WTC11 (cell line): Measurements from ENCODE around the gene CDC16. TPM values are rescaled to one million over a fixed set of nuclear protein-coding genes. Genes with fewer than 3 reads are reported as not detected.
A peak's percentile ranks its signal among the peaks of the same experiment; 100 is the strongest.

Source experiments
- ATAC-seq: fragments of 200-7000 bp; cut with Tn5 transposase; 2 replicates; pipeline ENCODE4 v1.10.0; 2021; ENCODE audit warnings: mild to moderate bottlenecking, moderate library complexity
- CTCF ChIA-PET: fragments of 300-600 bp; sonication (Branson Sonifier 250); formaldehyde crosslinking; loops from one replicate; lab custom pipeline; 2021; ENCODE audit warnings: antibody characterized with exemption; lab: Charles Lee
- POLR2A ChIA-PET: fragments of 350-600 bp; sonication (Branson Sonifier 250); formaldehyde crosslinking; loops from one replicate; lab custom pipeline; 2021; ENCODE audit warnings: antibody characterized with exemption; lab: Charles Lee
- DNase-seq: peaks from one replicate; pipeline ENCODE4 v3.0.0; 2021; ENCODE audit warnings: low spot score
- H3K27ac Mint-ChIP-seq: 2 replicates; pipeline ENCODE4 v1.8.0; 2021; ENCODE audit warnings: mixed read lengths
- H3K27me3 Mint-ChIP-seq: 2 replicates; pipeline ENCODE4 v1.8.0; 2021; ENCODE audit warnings: low read depth, mild to moderate bottlenecking, moderate library complexity, mixed read lengths
- H3K36me3 Mint-ChIP-seq: 2 replicates; pipeline ENCODE4 v1.8.0; 2021; ENCODE audit warnings: mixed read lengths
- H3K4me1 Mint-ChIP-seq: 2 replicates; pipeline ENCODE4 v1.8.0; 2022; ENCODE audit warnings: mixed read lengths
- H3K4me3 Mint-ChIP-seq: 2 replicates; pipeline ENCODE4 v1.8.0; 2021; ENCODE audit warnings: mild to moderate bottlenecking, moderate library complexity, mixed read lengths
- H3K9me3 Mint-ChIP-seq: 2 replicates; pipeline ENCODE4 v1.8.0; 2021; ENCODE audit warnings: mixed read lengths
- FOXJ3 ChIP-seq: sonication (generic); formaldehyde crosslinking; IDR thresholded peaks from 2 replicates; pipeline ENCODE4 v1.9.0; 2021; ENCODE audit warnings: missing genetic modification reagents, mild to moderate bottlenecking, borderline replicate concordance
- GRHL2 ChIP-seq: fragments of 250-450 bp; sonication (Bioruptor Pico); IDR thresholded peaks from 2 replicates; pipeline ENCODE4 v1.8.0; 2022; ENCODE audit warnings: mild to moderate bottlenecking, moderate library complexity; ENCODE audit not compliant: insufficient replicate concordance, severe bottlenecking
- GTF2I ChIP-seq: fragments of 250-450 bp; sonication (Bioruptor Pico); conservative IDR thresholded peaks from 2 replicates; pipeline ENCODE4 v1.4.0; 2021; ENCODE audit warnings: mild to moderate bottlenecking
- KAT7 ChIP-seq: sonication (generic); formaldehyde crosslinking; IDR thresholded peaks from 2 replicates; pipeline ENCODE4 v1.8.1; 2023; ENCODE audit warnings: missing genetic modification reagents, mild to moderate bottlenecking, borderline replicate concordance
- NR3C1 ChIP-seq: sonication (generic); formaldehyde crosslinking; conservative IDR thresholded peaks from 2 replicates; pipeline ENCODE4 v1.8.1; 2023; ENCODE audit warnings: low read depth, mild to moderate bottlenecking, missing genetic modification reagents
- RELA ChIP-seq: sonication (generic); formaldehyde crosslinking; IDR thresholded peaks from 2 replicates; pipeline ENCODE4 v1.8.1; 2022; ENCODE audit warnings: missing genetic modification reagents, mild to moderate bottlenecking, borderline replicate concordance
- ZNF232 ChIP-seq: sonication (generic); formaldehyde crosslinking; IDR thresholded peaks from 2 replicates; pipeline ENCODE4 v1.8.0; 2022; ENCODE audit warnings: mild to moderate bottlenecking, missing genetic modification reagents
- total RNA-seq: library from RNA; stranded (reverse); gene quantifications from 3 replicates; pipeline ENCODE4 v1.2.3, GENCODE V29; 2021
- TF ChIP-seq, protein P1 (sequence below): sonication (generic); formaldehyde crosslinking; IDR thresholded peaks from 2 replicates; pipeline ENCODE4 v1.8.1; 2022; ENCODE audit warnings: mild to moderate bottlenecking, missing genetic modification reagents, moderate library complexity, borderline replicate concordance
- TF ChIP-seq, protein P2 (sequence below): sonication (generic); formaldehyde crosslinking; IDR thresholded peaks from 2 replicates; pipeline ENCODE4 v1.8.1; 2022; ENCODE audit warnings: low read depth, missing genetic modification reagents, borderline replicate concordance
- TF ChIP-seq, protein P3 (sequence below): sonication (generic); formaldehyde crosslinking; IDR thresholded peaks from 2 replicates; pipeline ENCODE4 v1.8.0; 2022; ENCODE audit warnings: mild to moderate bottlenecking, missing genetic modification reagents
- TF ChIP-seq, protein P4 (sequence below): sonication (generic); formaldehyde crosslinking; IDR thresholded peaks from 2 replicates; pipeline ENCODE4 v1.8.1; 2023; ENCODE audit warnings: mild to moderate bottlenecking, missing genetic modification reagents, moderate library complexity
- TF ChIP-seq, protein P5 (sequence below): sonication (generic); formaldehyde crosslinking; IDR thresholded peaks from 2 replicates; pipeline ENCODE4 v1.8.0; 2022; ENCODE audit warnings: mild to moderate bottlenecking, missing genetic modification reagents
- TF ChIP-seq, protein P6 (sequence below): sonication (generic); formaldehyde crosslinking; IDR thresholded peaks from 2 replicates; pipeline ENCODE4 v1.8.0; 2022; ENCODE audit warnings: mild to moderate bottlenecking, missing genetic modification reagents
- TF ChIP-seq, protein P7 (sequence below): fragments of 250-450 bp; sonication (Bioruptor Pico); IDR thresholded peaks from 2 replicates; pipeline ENCODE4 v1.9.0; 2021; ENCODE audit warnings: mild to moderate bottlenecking, borderline replicate concordance
- TF ChIP-seq, protein P8 (sequence below): sonication (generic); formaldehyde crosslinking; IDR thresholded peaks from 2 replicates; pipeline ENCODE4 v1.8.1; 2022; ENCODE audit warnings: missing genetic modification reagents, borderline replicate concordance
- TF ChIP-seq, protein P9 (sequence below): sonication (generic); formaldehyde crosslinking; IDR thresholded peaks from 2 replicates; pipeline ENCODE4 v1.8.0; 2023; ENCODE audit warnings: missing genetic modification reagents
- TF ChIP-seq, protein P10 (sequence below): sonication (generic); formaldehyde crosslinking; conservative IDR thresholded peaks from 2 replicates; pipeline ENCODE4 v1.8.1; 2022; ENCODE audit warnings: mild to moderate bottlenecking, missing genetic modification reagents

Gene CDC16
- total RNA-seq, 1 experiment from 2014 or later: 73.5 TPM

DNA sequence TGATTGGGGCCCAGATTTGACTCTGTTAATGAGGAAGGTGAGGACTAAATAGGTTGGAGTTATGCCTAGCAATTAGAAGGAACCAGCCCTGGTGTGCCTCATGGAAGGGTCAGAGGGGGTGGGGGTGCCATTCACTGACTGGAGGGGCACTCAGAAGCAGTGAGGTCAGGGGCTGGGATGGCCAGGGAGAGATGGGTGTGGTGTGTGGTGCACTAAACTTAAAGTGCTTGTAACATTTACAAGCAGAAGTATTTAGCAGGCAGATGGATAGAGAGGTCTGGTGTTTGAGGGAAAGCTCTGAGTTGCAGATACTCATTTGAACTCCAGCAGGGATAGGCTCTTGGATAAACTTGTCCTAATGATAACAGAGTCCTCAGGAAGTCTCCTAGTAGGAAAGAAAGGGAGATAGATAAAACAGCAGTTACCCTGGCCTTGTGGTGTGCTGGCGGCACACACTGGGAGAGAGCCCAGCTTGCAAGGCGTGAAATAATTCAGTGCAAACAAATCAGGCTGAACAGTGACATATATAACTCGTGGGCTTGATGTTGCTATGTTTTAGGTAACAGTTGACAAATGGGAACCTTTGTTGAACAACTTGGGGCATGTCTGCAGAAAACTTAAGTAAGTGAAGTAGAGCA is 26.8 kb downstream of the CDC16 start:
- Mint-ChIP-seq H3K36me3 (peaks cover 74% of the 10 kb centered on the region), H3K9me3 (no peaks in the 10 kb centered on the region), H3K27me3 (no peaks in the 10 kb centered on the region), H3K4me1 (peaks cover 23% of the 10 kb centered on the region), H3K27ac (peak overlapping the region; percentile 38; the same call in 1 of the 2 replicates), H3K4me3 (no peak overlapping the region)
- ChIA-PET CTCF (interaction anchor here (1.0 kb wide), 1 partner anchor 9 kb away, joined by 3 read pairs; no protein-coding TSS in a partner anchor), POLR2A (no interaction called here)
- no peak for ATAC-seq
- TF ChIP-seq, protein P1, sequence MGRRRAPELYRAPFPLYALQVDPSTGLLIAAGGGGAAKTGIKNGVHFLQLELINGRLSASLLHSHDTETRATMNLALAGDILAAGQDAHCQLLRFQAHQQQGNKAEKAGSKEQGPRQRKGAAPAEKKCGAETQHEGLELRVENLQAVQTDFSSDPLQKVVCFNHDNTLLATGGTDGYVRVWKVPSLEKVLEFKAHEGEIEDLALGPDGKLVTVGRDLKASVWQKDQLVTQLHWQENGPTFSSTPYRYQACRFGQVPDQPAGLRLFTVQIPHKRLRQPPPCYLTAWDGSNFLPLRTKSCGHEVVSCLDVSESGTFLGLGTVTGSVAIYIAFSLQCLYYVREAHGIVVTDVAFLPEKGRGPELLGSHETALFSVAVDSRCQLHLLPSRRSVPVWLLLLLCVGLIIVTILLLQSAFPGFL (CRISPR knock-in tag): no peak
- no peak for TF ChIP-seq NR3C1 (CRISPR knock-in tag)
- TF ChIP-seq, protein P2, sequence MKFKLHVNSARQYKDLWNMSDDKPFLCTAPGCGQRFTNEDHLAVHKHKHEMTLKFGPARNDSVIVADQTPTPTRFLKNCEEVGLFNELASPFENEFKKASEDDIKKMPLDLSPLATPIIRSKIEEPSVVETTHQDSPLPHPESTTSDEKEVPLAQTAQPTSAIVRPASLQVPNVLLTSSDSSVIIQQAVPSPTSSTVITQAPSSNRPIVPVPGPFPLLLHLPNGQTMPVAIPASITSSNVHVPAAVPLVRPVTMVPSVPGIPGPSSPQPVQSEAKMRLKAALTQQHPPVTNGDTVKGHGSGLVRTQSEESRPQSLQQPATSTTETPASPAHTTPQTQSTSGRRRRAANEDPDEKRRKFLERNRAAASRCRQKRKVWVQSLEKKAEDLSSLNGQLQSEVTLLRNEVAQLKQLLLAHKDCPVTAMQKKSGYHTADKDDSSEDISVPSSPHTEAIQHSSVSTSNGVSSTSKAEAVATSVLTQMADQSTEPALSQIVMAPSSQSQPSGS (CRISPR knock-in tag): no peak
- DNase-seq: no peak

DNA sequence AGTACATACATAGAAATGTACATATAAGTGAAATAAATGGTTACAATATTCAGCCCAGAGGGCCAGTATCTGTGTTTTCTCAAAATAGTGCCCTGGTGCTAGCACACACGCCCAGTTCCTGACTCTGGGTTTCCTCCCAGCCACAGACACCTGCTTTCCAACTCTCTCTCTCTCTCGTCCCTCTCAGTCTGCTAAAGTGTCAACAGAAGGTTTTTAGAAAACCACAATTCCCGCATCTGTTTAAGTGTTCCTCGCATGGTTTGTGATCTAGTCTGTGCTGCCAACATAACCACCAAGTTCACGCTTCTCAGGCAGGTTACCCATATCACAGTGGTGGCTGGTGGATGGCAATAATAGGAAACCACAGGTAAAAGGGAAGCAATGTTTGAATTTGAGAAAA is 28.9 kb downstream of the CDC16 start:
- peaks cover 7% of the 10 kb centered on the region for H3K4me1 Mint-ChIP-seq
- H3K9me3 Mint-ChIP-seq: no peaks in the 10 kb centered on the region
- no peak for ATAC-seq
- no peaks in the 10 kb centered on the region for H3K27me3 Mint-ChIP-seq
- TF ChIP-seq ZNF232 (CRISPR knock-in tag): no peak
- TF ChIP-seq, protein P3, sequence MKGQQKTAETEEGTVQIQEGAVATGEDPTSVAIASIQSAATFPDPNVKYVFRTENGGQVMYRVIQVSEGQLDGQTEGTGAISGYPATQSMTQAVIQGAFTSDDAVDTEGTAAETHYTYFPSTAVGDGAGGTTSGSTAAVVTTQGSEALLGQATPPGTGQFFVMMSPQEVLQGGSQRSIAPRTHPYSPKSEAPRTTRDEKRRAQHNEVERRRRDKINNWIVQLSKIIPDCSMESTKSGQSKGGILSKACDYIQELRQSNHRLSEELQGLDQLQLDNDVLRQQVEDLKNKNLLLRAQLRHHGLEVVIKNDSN (CRISPR knock-in tag): no peak
- TF ChIP-seq KAT7 (CRISPR knock-in tag): no peak
- TF ChIP-seq, protein P4, sequence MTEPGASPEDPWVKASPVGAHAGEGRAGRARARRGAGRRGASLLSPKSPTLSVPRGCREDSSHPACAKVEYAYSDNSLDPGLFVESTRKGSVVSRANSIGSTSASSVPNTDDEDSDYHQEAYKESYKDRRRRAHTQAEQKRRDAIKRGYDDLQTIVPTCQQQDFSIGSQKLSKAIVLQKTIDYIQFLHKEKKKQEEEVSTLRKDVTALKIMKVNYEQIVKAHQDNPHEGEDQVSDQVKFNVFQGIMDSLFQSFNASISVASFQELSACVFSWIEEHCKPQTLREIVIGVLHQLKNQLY (CRISPR knock-in tag): no peak
- TF ChIP-seq FOXJ3 (CRISPR knock-in tag): no peak
- no peak for TF ChIP-seq GRHL2 (CRISPR knock-in tag)
- TF ChIP-seq, protein P5, sequence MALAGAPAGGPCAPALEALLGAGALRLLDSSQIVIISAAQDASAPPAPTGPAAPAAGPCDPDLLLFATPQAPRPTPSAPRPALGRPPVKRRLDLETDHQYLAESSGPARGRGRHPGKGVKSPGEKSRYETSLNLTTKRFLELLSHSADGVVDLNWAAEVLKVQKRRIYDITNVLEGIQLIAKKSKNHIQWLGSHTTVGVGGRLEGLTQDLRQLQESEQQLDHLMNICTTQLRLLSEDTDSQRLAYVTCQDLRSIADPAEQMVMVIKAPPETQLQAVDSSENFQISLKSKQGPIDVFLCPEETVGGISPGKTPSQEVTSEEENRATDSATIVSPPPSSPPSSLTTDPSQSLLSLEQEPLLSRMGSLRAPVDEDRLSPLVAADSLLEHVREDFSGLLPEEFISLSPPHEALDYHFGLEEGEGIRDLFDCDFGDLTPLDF (CRISPR knock-in tag): no peak
- TF ChIP-seq, protein P6, sequence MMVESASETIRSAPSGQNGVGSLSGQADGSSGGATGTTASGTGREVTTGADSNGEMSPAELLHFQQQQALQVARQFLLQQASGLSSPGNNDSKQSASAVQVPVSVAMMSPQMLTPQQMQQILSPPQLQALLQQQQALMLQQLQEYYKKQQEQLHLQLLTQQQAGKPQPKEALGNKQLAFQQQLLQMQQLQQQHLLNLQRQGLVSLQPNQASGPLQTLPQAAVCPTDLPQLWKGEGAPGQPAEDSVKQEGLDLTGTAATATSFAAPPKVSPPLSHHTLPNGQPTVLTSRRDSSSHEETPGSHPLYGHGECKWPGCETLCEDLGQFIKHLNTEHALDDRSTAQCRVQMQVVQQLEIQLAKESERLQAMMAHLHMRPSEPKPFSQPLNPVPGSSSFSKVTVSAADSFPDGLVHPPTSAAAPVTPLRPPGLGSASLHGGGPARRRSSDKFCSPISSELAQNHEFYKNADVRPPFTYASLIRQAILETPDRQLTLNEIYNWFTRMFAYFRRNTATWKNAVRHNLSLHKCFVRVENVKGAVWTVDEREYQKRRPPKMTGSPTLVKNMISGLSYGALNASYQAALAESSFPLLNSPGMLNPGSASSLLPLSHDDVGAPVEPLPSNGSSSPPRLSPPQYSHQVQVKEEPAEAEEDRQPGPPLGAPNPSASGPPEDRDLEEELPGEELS: no peak
- TF ChIP-seq, protein P7, sequence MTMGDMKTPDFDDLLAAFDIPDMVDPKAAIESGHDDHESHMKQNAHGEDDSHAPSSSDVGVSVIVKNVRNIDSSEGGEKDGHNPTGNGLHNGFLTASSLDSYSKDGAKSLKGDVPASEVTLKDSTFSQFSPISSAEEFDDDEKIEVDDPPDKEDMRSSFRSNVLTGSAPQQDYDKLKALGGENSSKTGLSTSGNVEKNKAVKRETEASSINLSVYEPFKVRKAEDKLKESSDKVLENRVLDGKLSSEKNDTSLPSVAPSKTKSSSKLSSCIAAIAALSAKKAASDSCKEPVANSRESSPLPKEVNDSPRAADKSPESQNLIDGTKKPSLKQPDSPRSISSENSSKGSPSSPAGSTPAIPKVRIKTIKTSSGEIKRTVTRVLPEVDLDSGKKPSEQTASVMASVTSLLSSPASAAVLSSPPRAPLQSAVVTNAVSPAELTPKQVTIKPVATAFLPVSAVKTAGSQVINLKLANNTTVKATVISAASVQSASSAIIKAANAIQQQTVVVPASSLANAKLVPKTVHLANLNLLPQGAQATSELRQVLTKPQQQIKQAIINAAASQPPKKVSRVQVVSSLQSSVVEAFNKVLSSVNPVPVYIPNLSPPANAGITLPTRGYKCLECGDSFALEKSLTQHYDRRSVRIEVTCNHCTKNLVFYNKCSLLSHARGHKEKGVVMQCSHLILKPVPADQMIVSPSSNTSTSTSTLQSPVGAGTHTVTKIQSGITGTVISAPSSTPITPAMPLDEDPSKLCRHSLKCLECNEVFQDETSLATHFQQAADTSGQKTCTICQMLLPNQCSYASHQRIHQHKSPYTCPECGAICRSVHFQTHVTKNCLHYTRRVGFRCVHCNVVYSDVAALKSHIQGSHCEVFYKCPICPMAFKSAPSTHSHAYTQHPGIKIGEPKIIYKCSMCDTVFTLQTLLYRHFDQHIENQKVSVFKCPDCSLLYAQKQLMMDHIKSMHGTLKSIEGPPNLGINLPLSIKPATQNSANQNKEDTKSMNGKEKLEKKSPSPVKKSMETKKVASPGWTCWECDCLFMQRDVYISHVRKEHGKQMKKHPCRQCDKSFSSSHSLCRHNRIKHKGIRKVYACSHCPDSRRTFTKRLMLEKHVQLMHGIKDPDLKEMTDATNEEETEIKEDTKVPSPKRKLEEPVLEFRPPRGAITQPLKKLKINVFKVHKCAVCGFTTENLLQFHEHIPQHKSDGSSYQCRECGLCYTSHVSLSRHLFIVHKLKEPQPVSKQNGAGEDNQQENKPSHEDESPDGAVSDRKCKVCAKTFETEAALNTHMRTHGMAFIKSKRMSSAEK (CRISPR knock-in tag): no peak
- no peak for TF ChIP-seq GTF2I (CRISPR knock-in tag)
- TF ChIP-seq, protein P8, sequence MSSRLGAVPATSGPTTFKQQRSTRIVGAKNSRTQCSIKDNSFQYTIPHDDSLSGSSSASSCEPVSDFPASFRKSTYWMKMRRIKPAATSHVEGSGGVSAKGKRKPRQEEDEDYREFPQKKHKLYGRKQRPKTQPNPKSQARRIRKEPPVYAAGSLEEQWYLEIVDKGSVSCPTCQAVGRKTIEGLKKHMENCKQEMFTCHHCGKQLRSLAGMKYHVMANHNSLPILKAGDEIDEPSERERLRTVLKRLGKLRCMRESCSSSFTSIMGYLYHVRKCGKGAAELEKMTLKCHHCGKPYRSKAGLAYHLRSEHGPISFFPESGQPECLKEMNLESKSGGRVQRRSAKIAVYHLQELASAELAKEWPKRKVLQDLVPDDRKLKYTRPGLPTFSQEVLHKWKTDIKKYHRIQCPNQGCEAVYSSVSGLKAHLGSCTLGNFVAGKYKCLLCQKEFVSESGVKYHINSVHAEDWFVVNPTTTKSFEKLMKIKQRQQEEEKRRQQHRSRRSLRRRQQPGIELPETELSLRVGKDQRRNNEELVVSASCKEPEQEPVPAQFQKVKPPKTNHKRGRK (CRISPR knock-in tag): no peak
- TF ChIP-seq RELA (CRISPR knock-in tag): no peak
- TF ChIP-seq, protein P9, sequence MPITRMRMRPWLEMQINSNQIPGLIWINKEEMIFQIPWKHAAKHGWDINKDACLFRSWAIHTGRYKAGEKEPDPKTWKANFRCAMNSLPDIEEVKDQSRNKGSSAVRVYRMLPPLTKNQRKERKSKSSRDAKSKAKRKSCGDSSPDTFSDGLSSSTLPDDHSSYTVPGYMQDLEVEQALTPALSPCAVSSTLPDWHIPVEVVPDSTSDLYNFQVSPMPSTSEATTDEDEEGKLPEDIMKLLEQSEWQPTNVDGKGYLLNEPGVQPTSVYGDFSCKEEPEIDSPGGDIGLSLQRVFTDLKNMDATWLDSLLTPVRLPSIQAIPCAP (CRISPR knock-in tag): no peak
- TF ChIP-seq, protein P10, sequence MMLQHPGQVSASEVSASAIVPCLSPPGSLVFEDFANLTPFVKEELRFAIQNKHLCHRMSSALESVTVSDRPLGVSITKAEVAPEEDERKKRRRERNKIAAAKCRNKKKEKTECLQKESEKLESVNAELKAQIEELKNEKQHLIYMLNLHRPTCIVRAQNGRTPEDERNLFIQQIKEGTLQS (CRISPR knock-in tag): no peak
- TF ChIP-seq, all 79 proteins: peak for 0
- H3K27ac Mint-ChIP-seq: no peak overlapping the region
- ChIA-PET POLR2A (no interaction called here), CTCF (no interaction called here)
- H3K36me3 Mint-ChIP-seq: peaks cover 80% of the 10 kb centered on the region
- DNase-seq: no peak
- H3K4me3 Mint-ChIP-seq: no peak overlapping the region
